ENCODE measurements around the gene NSUN2. TPM values are rescaled to one million over a fixed set of nuclear protein-coding genes. Genes with fewer than 3 reads are reported as not detected.

NSUN2 gene
- total and polyA plus RNA-seq, 5 donors from 2014 or later, result 26.0 to 60.4 (median 26.6) TPM

- Histone ChIP-seq H3K9me3 (ENCODE audit: control insufficient read depth in 2 of 2, low read length in 2 of 2) (no peaks in the 10 kb centered on the region), H3K27ac (ENCODE audit: insufficient read depth, low read length, poor library complexity, severe bottlenecking) (no peak overlapping the region), H3K4me3 (ENCODE audit: low read depth, low read length) (no peak overlapping the region), H3K4me1 (ENCODE audit: control insufficient read depth, insufficient read depth, low read length, poor library complexity, severe bottlenecking) (peaks cover 4% of the 10 kb centered on the region), H3K27me3 (ENCODE audit: control insufficient read depth, insufficient read depth, low read length) (peaks cover 12% of the 10 kb centered on the region), H3K36me3 (ENCODE audit: control insufficient read depth, insufficient read depth, low read length) (no peaks in the 10 kb centered on the region)
- H3K4me3 Mint-ChIP-seq, result no peak overlapping the region
- no peak for ATAC-seq (ENCODE audit: low read depth in 2 of 2)
- H3K9me3 Mint-ChIP-seq, result peaks cover 0 to 3% (median 0%) of the 10 kb centered on the region in 7 donors
- DNase-seq, result no peak
- no peaks in the 10 kb centered on the region for H3K36me3 Mint-ChIP-seq
- peaks cover 25% of the 10 kb centered on the region for H3K27me3 Mint-ChIP-seq
- no peak overlapping the region for H3K27ac Mint-ChIP-seq
- peaks cover 0 to 5% (median under 1%) of the 10 kb centered on the region in 4 donors for H3K4me1 Mint-ChIP-seq
Measured at GRCh38 chr5:6586647-6587042, 46.2 kb downstream of the NSUN2 start.

- no peak overlapping the region for H3K27ac Mint-ChIP-seq
- DNase-seq (no peak), ATAC-seq (ENCODE audit: low read depth in 2 of 2) (no peak)
- no peaks in the 10 kb centered on the region for H3K9me3 ChIP-seq (ENCODE audit: control insufficient read depth in 2 of 2, low read length in 2 of 2)
- H3K4me1 ChIP-seq (ENCODE audit: control insufficient read depth, insufficient read depth, low read length, poor library complexity, severe bottlenecking), result peaks cover 4% of the 10 kb centered on the region
- no peak overlapping the region for H3K27ac ChIP-seq (ENCODE audit: insufficient read depth, low read length, poor library complexity, severe bottlenecking)
- peaks cover 0 to 5% (median under 1%) of the 10 kb centered on the region in 4 donors for H3K4me1 Mint-ChIP-seq
- peaks cover 31% of the 10 kb centered on the region for H3K27me3 Mint-ChIP-seq
- H3K36me3 ChIP-seq (ENCODE audit: control insufficient read depth, insufficient read depth, low read length), result no peaks in the 10 kb centered on the region
- H3K36me3 Mint-ChIP-seq, result no peaks in the 10 kb centered on the region
- no peak overlapping the region for H3K4me3 Mint-ChIP-seq
- no peak overlapping the region for H3K4me3 ChIP-seq (ENCODE audit: low read depth, low read length)
- H3K27me3 ChIP-seq (ENCODE audit: control insufficient read depth, insufficient read depth, low read length), result peaks cover 16% of the 10 kb centered on the region
- peaks cover 0 to 3% (median 0%) of the 10 kb centered on the region in 7 donors for H3K9me3 Mint-ChIP-seq
Measured at GRCh38 chr5:6585939-6586646, 46.8 kb downstream of the NSUN2 start.

- H3K9me3 Mint-ChIP-seq, result peaks cover 0 to 3% (median 0%) of the 10 kb centered on the region in 7 donors
Measured at GRCh38 chr5:6585168-6585567, 47.7 kb downstream of the NSUN2 start.

GRCh38 chr5:6584727-6585126 lies 48.1 kb downstream of the NSUN2 start:
- peaks cover 19% of the 10 kb centered on the region for H3K27me3 ChIP-seq (ENCODE audit: control insufficient read depth, insufficient read depth, low read length)
- H3K4me3 Mint-ChIP-seq, result no peak overlapping the region
- peaks cover 35% of the 10 kb centered on the region for H3K27me3 Mint-ChIP-seq
- H3K9me3 Mint-ChIP-seq, result peaks cover 0 to 3% (median 0%) of the 10 kb centered on the region in 7 donors
- no peak overlapping the region for H3K4me3 ChIP-seq (ENCODE audit: low read depth, low read length)
- H3K4me1 Mint-ChIP-seq, result peaks cover 0 to 5% (median under 1%) of the 10 kb centered on the region in 4 donors
- no peaks in the 10 kb centered on the region for H3K36me3 ChIP-seq (ENCODE audit: control insufficient read depth, insufficient read depth, low read length)
- H3K27ac ChIP-seq (ENCODE audit: insufficient read depth, low read length, poor library complexity, severe bottlenecking), result no peak overlapping the region
- H3K36me3 Mint-ChIP-seq, result no peaks in the 10 kb centered on the region
- peaks cover 4% of the 10 kb centered on the region for H3K4me1 ChIP-seq (ENCODE audit: control insufficient read depth, insufficient read depth, low read length, poor library complexity, severe bottlenecking)
- no peak overlapping the region for H3K27ac Mint-ChIP-seq
- ATAC-seq (ENCODE audit: low read depth in 2 of 2), result no peak
- no peak for DNase-seq
- H3K9me3 ChIP-seq (ENCODE audit: control insufficient read depth in 2 of 2, low read length in 2 of 2), result no peaks in the 10 kb centered on the region

More at GRCh38 chr5:6585168-6585567, 47.7 kb downstream of the NSUN2 start:
- H3K27ac Mint-ChIP-seq, result peak overlapping the region in 1 of 3 donors; percentile 74
- ATAC-seq (ENCODE audit: low read depth in 2 of 2) (no peak), DNase-seq (no peak)
- H3K36me3 ChIP-seq (ENCODE audit: control insufficient read depth, insufficient read depth, low read length), result no peaks in the 10 kb centered on the region
- peaks cover 35% of the 10 kb centered on the region for H3K27me3 Mint-ChIP-seq
- H3K27me3 ChIP-seq (ENCODE audit: control insufficient read depth, insufficient read depth, low read length), result peaks cover 21% of the 10 kb centered on the region
- H3K27ac ChIP-seq (ENCODE audit: insufficient read depth, low read length, poor library complexity, severe bottlenecking), result no peak overlapping the region
- peaks cover 4% of the 10 kb centered on the region for H3K4me1 ChIP-seq (ENCODE audit: control insufficient read depth, insufficient read depth, low read length, poor library complexity, severe bottlenecking)
- H3K9me3 ChIP-seq (ENCODE audit: control insufficient read depth in 2 of 2, low read length in 2 of 2), result no peaks in the 10 kb centered on the region
- H3K36me3 Mint-ChIP-seq, result no peaks in the 10 kb centered on the region
- no peak overlapping the region for H3K4me3 ChIP-seq (ENCODE audit: low read depth, low read length)
- H3K4me3 Mint-ChIP-seq, result no peak overlapping the region
- peaks cover 0 to 5% (median under 1%) of the 10 kb centered on the region in 4 donors for H3K4me1 Mint-ChIP-seq

GRCh38 chr5:6584101-6584645 lies 48.7 kb downstream of the NSUN2 start:
- Histone ChIP-seq H3K27me3 (ENCODE audit: control insufficient read depth, insufficient read depth, low read length) (peaks cover 19% of the 10 kb centered on the region), H3K27ac (ENCODE audit: insufficient read depth, low read length, poor library complexity, severe bottlenecking) (no peak overlapping the region), H3K9me3 (ENCODE audit: control insufficient read depth in 2 of 2, low read length in 2 of 2) (no peaks in the 10 kb centered on the region), H3K4me3 (ENCODE audit: low read depth, low read length) (no peak overlapping the region), H3K36me3 (ENCODE audit: control insufficient read depth, insufficient read depth, low read length) (no peaks in the 10 kb centered on the region), H3K4me1 (ENCODE audit: control insufficient read depth, insufficient read depth, low read length, poor library complexity, severe bottlenecking) (peaks cover 4% of the 10 kb centered on the region)
- Mint-ChIP-seq H3K36me3 (no peaks in the 10 kb centered on the region), H3K9me3 (peaks cover 0 to 3% (median 0%) of the 10 kb centered on the region in 7 donors), H3K27me3 (peaks cover 35% of the 10 kb centered on the region), H3K4me3 (no peak overlapping the region), H3K27ac (no peak overlapping the region), H3K4me1 (peaks cover 0 to 5% (median under 1%) of the 10 kb centered on the region in 4 donors)
- no peak for DNase-seq
- ATAC-seq (ENCODE audit: low read depth in 2 of 2), result no peak

GRCh38 chr5:6583049-6583880 lies 49.6 kb downstream of the NSUN2 start:
- ATAC-seq (ENCODE audit: low read depth in 2 of 2) (peak; percentile 37 to 39), DNase-seq (peak in 1 of 3 donors; percentile 8)
- Mint-ChIP-seq H3K27ac (no peak overlapping the region), H3K9me3 (peaks cover 0 to 3% (median 0%) of the 10 kb centered on the region in 7 donors), H3K4me3 (no peak overlapping the region), H3K27me3 (peaks cover 35% of the 10 kb centered on the region), H3K36me3 (no peaks in the 10 kb centered on the region), H3K4me1 (peaks cover 0 to 5% (median under 1%) of the 10 kb centered on the region in 4 donors)
- H3K36me3 ChIP-seq (ENCODE audit: control insufficient read depth, insufficient read depth, low read length), result no peaks in the 10 kb centered on the region
- H3K4me3 ChIP-seq (ENCODE audit: low read depth, low read length), result no peak overlapping the region
- H3K4me1 ChIP-seq (ENCODE audit: control insufficient read depth, insufficient read depth, low read length, poor library complexity, severe bottlenecking), result peaks cover 4% of the 10 kb centered on the region
- H3K9me3 ChIP-seq (ENCODE audit: control insufficient read depth in 2 of 2, low read length in 2 of 2), result no peaks in the 10 kb centered on the region
- no peak overlapping the region for H3K27ac ChIP-seq (ENCODE audit: insufficient read depth, low read length, poor library complexity, severe bottlenecking)
- H3K27me3 ChIP-seq (ENCODE audit: control insufficient read depth, insufficient read depth, low read length), result peaks cover 19% of the 10 kb centered on the region

- H3K4me1 ChIP-seq (ENCODE audit: control insufficient read depth, insufficient read depth, low read length, poor library complexity, severe bottlenecking), result peaks cover 4% of the 10 kb centered on the region
- H3K4me3 Mint-ChIP-seq, result no peak overlapping the region
- peaks cover 35% of the 10 kb centered on the region for H3K27me3 Mint-ChIP-seq
- ATAC-seq (ENCODE audit: low read depth in 2 of 2) (no peak), DNase-seq (no peak)
- H3K27ac Mint-ChIP-seq, result no peak overlapping the region
- H3K36me3 ChIP-seq (ENCODE audit: control insufficient read depth, insufficient read depth, low read length), result no peaks in the 10 kb centered on the region
- H3K4me1 Mint-ChIP-seq, result peaks cover 0 to 5% (median under 1%) of the 10 kb centered on the region in 4 donors
- H3K36me3 Mint-ChIP-seq, result no peaks in the 10 kb centered on the region
- no peaks in the 10 kb centered on the region for H3K9me3 ChIP-seq (ENCODE audit: control insufficient read depth in 2 of 2, low read length in 2 of 2)
- peaks cover 0 to 3% (median 0%) of the 10 kb centered on the region in 7 donors for H3K9me3 Mint-ChIP-seq
- no peak overlapping the region for H3K27ac ChIP-seq (ENCODE audit: insufficient read depth, low read length, poor library complexity, severe bottlenecking)
- peaks cover 19% of the 10 kb centered on the region for H3K27me3 ChIP-seq (ENCODE audit: control insufficient read depth, insufficient read depth, low read length)
- no peak overlapping the region for H3K4me3 ChIP-seq (ENCODE audit: low read depth, low read length)
Measured at GRCh38 chr5:6582507-6583048, 50.3 kb downstream of the NSUN2 start.

All from CD4-positive, CD25-positive, alpha-beta regulatory T cell (primary cell).